ENCODE measurements around the gene EVI5L.
"Not testable (repeated sequence)": the region's sequence is repeated elsewhere in the genome, so short reads cannot be mapped to it uniquely, and the experiment has no call there.

Gene EVI5L

GRCh38 chr19:7829561-7830271 is at the start of gene EVI5L:
EVI5L (plus strand) TSS chr19:7830218; CDS start chr19:7846543, 16,325 bp downstream.
- DNase-seq, result peak; percentile 100

- no peak for DNase-seq
Measured at GRCh38 chr19:7781157-7781556, 48.9 kb upstream of the EVI5L start.

- no peak for DNase-seq
Measured at GRCh38 chr19:7783991-7784423, 46.0 kb upstream of the EVI5L start.

GRCh38 chr19:7784856-7785255 is 45.2 kb upstream of the EVI5L start:
- no peak for DNase-seq

- DNase-seq, result no peak
Measured at GRCh38 chr19:7787141-7787540, 42.9 kb upstream of the EVI5L start.

GRCh38 chr19:7787602-7788177 is 42.3 kb upstream of the EVI5L start:
- no peak for DNase-seq

GRCh38 chr19:7788178-7788932 is 41.7 kb upstream of the EVI5L start:
- no peak for DNase-seq

DNA sequence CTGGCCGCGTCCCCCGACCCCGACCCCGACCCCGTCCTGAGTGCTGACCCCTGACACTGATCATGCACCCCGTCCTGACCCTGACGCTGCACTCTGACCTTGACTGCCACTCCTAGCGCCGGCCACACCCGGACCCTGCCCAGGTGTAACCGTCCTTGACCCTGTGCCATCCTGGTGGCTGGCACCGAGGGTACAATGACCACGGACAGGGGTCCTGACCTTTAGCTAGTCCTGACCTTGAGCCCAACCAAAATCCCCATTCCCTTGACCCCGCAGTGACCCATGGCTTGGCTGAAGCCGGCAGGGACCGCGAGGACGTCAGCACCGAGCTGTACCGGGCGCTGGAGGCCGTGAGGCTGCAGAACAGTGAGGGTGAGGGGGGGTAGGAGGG is 41.1 kb upstream of the EVI5L start:
- DNase-seq, result no peak

DNA sequence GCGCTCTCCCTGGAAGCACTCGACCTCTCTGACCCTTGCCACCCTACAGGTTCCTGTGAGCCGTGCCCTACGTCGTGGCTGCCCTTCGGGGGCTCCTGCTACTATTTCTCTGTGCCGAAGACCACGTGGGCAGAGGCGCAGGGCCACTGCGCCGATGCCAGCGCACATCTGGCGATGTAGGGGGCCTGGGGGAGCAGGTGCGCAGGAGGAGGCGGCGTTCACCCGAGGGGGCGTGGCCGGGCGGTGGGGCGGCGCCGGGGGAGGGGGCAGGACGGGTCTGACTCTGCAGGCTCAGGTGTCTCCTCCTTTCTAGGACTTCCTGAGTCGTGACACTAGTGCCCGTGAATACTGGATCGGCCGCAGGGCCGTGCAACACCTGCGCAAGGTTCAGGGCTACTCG is 40.6 kb upstream of the EVI5L start:
- peak; percentile 35 for DNase-seq

GRCh38 chr19:7790416-7790815 is 39.6 kb upstream of the EVI5L start:
- no peak for DNase-seq

- no peak for DNase-seq
Measured at GRCh38 chr19:7792281-7792680, 37.7 kb upstream of the EVI5L start.

DNA sequence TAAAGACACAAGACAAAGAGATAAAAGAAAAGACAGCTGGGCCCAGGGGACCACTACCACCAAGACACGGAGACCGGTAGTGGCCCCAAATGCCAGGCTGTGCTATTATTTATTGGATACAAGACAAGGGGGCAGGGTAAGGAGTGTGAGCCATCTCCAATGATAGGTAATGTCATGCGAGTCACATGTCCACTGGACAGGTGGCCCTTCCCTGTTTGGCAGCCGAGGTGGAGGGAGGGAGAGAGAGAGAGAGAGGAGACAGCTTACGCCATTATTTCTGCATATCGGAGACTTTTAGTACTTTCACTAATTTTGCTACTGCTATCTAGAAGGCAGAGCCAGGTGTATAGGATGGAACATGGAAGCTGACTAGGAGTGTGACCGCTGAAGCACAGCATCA is 37.3 kb upstream of the EVI5L start:
- DNase-seq, result not testable (repeated sequence)

GRCh38 chr19:7793493-7793892 is 36.5 kb upstream of the EVI5L start:
- DNase-seq, result no peak

DNA sequence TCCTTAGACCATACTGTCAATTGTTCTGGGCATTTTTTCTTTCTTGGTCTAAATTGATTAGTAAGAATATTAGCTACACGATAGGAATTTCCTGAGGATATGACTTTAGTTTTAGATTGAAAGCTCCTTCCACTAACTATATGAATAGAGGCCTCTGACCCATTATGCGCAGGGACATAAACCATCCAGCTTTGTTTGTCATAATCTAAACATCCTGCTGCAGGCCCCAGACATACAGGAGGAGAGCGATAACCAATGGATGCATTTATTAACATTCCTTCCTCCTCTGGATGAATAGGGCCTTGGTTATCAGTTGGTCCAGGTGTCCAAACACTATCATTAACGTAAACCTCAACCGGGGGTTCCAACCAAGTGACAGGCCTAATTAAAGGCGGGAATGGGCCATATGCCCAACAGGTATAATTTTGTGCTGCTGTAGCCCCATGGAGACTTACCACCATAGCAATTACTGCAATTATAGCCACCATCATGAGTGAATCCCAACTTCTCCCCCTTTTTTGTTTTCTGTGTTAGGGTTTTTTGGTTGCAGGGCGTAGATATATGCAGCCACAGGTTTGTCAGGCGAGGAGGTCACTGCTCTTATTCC is 34.4 kb upstream of the EVI5L start:
- DNase-seq, result no peak

DNA sequence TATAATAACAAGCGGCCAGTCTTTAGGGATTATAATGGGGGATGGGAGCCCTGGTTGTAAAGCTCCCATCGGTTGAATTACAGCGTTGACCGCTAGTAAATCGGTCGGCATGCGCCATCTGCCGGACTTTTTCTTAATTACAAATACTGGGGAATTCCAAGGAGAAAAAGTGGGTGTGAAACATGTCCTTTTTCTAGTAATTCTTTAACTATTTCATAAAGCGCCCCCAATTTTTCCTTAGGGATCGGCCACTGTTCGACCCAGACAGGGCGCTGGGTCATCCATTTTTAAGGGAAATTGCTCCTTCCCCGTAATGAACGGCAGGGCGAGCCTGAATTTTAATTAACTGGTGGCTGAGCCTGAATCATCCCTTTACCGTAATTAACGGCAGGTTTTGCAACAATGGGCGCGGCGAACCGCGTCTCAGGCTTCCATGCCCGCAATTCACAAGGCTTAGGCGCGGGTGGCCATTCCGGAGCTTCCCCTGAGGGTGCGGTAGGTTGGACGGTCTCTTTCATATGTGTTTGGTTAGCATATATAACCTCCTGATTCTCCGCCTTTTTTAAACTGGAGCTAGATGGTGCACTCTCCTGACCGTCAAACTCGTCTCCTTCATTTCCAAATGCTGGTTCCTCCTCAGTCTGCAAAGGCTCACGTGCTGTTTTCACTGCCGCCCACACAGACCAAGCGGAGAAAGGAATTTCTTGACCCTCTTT is 30.2 kb upstream of the EVI5L start:
- DNase-seq, result peak; percentile 56

DNA sequence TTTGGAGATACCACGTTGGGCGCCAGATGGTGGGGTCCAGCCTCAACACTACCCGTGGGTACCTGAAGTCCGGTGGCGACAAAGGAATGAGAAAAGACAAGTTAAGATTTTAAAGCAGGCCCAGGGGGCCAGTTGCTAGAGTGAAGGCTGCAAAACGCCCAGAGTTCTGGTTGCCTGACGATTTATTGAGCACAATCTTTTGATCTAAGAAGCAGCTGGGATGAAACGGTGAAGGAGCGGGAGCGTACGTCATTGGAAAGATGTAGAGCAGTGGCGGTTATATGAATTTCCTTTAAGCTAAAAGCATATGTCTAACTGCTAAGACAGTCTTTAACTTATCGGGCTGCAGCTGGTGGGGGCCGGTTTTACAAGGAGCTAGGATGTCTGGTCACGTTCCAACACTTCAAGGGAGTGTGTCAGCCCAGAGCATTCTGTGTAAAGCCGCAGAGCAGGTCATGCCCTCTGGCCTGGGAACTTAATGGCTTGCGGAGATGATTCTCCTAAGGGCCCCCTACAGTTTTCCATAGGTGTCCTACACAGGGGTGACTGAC is 28.9 kb upstream of the EVI5L start:
- DNase-seq, result no peak

- DNase-seq, result no peak
Measured at GRCh38 chr19:7806234-7806633, 23.8 kb upstream of the EVI5L start.

DNA sequence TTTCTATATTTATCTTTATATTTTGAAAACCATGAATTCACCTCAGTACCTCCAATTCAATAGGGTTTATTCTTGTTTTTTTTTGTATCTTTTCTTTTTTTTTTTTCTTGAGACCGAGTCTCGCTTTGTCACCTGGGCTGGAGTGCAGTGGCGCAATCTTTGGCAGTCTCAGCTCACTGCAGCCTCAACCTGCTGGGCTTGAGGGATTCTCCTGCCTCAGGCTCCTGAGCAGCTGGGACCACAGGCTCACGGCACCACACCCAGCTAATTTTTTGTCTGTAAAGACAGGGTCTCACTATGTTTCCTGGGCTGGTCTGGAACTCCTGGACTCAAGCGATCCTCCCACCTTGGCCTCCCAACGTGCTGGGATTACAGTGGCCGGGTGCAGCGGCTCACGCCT is 23.1 kb upstream of the EVI5L start:
- no peak for DNase-seq

- DNase-seq, result no peak
Measured at GRCh38 chr19:7808108-7808507, 21.9 kb upstream of the EVI5L start.

- no peak for DNase-seq
Measured at GRCh38 chr19:7811989-7812388, 18.0 kb upstream of the EVI5L start.

DNA sequence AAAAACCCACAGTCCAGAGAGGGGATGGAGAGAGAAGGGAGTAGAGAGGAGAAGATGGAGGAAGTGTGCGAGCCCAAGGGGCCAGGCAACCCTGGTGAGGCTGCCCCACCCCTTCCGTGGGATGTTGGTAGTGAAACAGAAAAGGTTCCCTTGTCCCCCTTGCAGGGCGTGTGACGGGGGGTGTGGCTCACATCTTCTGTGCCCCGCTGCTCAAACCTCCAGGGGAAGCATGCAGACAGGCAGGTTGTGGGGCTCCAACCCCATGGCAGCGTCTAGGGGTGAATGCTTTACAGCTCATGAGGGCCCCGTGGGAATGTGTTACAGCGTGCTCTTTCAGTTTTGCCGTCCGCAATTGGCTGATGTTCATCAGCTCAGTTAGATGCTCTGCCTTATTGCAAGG is 14.7 kb upstream of the EVI5L start:
- no peak for DNase-seq

DNA sequence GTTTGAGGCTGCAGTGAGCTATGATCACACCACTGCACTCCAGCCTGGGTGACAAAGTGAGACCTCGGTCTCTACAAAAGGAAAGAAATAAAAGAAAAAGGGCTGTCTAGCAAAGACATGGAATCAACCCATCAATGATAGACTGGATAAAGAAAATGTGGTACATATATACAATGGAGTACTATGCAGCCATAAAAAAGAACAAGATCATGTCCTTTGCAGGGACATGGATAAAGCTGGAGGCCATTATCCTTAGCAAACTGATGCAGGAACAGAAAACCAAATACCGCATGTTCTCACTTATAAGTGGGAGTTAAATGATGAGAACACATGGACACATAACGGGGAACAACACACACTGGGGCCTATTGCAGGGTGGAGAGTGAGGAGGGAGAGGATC is 14.0 kb upstream of the EVI5L start:
- DNase-seq, result not testable (repeated sequence)

- no peak for DNase-seq
Measured at GRCh38 chr19:7817801-7818200, 12.2 kb upstream of the EVI5L start.

All from activated CD4-positive, alpha-beta T cell treated with anti-CD3 and anti-CD28 coated beads, Interleukin-2, amount 50 U/mL, for 1 hour (primary cell).